Uterus (tissue), 2 donors: Measurements from ENCODE around the gene CDKN2AIP.

ENCODE experiments used
- POLR2A ChIP-seq, 2 donors: fragments of 450-650 bp; IDR thresholded peaks; one replicate each; pipeline ENCODE4 v1.6.1; 2016; ENCODE audit warnings: antibody characterized with exemption in 2 of 2, mild to moderate bottlenecking in 1 of 2, moderate library complexity in 1 of 2
- TF ChIP-seq, protein P1 (sequence below), 4 experiments: fragments of 200-600 bp in 2 of 4; fragments of 450-650 bp in 2 of 4; sonication (generic) in 2 of 4; IDR thresholded peaks; one replicate each; pipeline ENCODE4 v1.5.1; 2016 to 2019; ENCODE audit warnings: antibody characterized with exemption in 4 of 4, mild to moderate bottlenecking in 2 of 4, moderate library complexity in 1 of 4

DNA sequence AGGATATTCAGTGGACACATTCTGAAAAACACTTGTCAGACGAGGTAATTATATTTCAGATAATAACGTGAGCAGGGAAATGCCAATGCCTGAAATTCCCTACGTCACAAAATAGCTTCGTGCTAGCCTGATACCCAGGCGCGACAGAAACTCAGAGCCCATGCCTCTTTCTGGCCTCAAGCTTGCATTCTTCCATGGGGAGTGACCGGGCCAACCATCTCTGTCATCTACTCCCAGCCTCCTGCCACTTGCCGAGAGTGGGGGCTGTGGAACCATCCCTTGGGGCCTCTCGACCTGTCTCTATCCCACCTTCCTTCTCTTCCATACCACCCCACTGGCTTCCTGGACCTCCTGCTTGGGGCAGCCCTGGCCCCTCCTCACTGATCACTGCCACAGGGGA lies 34.5 kb upstream of the CDKN2AIP start:
- TF ChIP-seq, protein P1, sequence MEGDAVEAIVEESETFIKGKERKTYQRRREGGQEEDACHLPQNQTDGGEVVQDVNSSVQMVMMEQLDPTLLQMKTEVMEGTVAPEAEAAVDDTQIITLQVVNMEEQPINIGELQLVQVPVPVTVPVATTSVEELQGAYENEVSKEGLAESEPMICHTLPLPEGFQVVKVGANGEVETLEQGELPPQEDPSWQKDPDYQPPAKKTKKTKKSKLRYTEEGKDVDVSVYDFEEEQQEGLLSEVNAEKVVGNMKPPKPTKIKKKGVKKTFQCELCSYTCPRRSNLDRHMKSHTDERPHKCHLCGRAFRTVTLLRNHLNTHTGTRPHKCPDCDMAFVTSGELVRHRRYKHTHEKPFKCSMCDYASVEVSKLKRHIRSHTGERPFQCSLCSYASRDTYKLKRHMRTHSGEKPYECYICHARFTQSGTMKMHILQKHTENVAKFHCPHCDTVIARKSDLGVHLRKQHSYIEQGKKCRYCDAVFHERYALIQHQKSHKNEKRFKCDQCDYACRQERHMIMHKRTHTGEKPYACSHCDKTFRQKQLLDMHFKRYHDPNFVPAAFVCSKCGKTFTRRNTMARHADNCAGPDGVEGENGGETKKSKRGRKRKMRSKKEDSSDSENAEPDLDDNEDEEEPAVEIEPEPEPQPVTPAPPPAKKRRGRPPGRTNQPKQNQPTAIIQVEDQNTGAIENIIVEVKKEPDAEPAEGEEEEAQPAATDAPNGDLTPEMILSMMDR (IDR thresholded peaks at IDR 0.05) = no peak
- TF ChIP-seq POLR2A (IDR thresholded peaks at IDR 0.05) = no peak
